Measurements from ENCODE around the gene MMP24.
"Not testable (repeated sequence)": the region's sequence is repeated elsewhere in the genome, so short reads cannot be mapped to it uniquely, and the experiment has no call there.

Gene MMP24

DNA sequence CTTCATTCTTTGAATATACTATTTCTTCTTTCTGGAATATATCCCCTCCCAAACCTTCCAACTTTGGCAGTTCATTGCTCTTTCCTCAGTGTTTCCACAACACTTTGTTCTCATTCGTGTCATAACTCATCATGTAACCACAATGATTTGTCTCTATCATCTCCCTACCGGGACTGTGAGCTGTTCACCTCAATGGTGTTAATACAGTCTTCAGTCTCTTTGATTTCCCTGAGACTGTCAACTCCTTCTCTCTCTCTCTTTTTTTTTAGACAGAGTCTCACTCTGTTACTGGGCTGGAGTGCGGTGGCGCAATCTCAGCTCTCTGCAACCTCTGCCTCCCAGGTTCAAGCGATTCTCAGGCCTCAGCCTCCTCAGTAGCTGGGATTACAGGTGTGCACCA is 2.5 kb upstream of the MMP24 start:
- no peak for DNase-seq

DNA sequence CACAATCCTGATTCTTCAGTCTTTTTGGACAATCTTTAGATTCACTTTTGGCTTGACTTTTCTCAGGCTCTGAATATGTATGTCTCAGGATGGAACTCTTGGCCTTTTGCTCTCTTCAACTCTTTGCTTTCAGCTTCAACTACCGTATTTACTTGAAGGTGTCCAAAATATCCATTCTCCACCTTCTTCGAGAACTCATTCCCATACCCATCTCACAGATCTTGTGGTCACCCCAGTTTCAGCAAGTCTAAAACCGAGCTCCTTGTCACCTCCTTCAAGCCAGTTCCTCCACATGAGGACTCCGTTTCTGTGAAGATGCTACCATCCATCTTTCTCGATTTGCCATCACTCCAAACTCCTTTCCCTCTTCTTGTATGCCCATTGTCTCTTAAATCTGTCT is 2.0 kb upstream of the MMP24 start:
- no peak for DNase-seq

DNA sequence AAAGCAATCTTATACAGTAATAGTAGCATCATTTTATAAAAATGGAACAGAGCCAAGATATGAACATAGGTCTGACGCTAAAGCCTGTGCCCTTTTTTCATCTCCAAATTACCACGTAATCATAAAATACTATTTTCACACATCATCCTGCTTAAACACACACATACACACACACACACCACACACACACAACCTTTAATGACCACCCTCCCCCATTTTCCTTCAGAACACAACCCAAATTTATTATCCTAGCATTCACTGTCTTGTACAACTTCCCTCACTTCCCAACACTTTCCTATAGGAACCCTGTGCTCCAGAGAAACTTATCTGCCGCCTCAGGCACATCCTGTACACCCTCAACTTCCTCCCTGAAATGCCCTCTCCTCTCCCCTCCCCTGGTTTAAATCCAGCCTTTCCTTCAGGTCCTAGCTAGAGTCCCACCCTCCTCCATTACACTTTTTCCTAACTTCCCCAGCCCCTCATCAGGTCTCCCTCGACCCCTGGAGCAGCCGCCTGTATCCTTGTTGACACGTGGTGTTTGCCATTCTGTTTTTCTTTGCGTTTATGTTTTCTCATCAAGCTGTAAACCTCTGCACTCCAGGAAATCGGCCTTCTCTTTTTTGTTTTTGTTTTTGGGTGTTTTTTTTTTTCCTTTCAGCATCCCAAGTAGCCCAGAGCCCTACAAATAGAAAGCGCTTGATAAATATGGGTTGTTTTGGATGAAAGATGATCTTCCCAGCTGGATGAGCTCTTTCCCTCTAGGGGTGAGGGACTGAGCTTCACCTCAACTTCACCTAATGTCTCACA is 968 bp upstream of the MMP24 start:
- DNase-seq = no peak

DNA sequence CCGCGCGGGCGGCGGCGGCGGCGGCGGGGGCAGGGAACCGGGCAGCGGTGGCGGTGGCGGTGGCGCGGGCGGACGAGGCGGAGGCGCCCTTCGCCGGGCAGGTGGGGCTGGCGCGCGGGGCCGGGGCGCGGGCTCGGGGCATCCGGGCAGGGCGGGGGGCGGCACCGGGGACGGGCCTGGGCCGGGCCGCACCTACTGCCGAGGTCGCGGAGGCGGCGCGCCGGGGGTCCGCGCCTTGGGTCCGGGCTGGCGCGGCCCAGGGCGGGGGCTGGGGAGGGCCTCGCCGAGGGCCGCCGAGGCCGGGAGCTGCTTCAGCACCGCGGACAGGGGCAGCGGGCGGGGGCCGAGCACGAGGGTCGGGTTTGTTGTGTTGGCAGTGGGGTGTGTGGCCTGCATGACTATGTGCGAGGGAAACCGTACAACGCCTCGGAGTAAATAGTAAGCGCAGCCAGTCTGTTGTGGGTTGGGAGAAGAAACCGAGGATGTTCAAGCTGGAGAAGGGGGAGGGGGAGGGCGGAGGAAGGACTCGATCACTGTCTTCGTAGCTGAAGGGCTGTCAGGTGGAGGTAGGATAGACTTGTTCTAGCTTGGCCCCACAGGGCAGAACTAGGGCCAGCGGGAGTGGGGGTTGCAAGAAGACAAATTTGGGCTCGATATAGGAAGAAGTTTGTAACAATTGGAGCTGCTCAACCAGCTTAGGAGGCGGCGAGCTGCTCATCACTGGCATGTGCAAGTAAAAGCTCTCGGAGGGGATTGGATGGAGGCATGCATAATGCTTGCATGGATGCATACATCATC is 593 bp downstream of the MMP24 start:
- peak; percentile 87 for DNase-seq

- DNase-seq = no peak
These were observed 6.1 kb downstream of the MMP24 start for GRCh38 chr20:35232575-35232974.

DNA sequence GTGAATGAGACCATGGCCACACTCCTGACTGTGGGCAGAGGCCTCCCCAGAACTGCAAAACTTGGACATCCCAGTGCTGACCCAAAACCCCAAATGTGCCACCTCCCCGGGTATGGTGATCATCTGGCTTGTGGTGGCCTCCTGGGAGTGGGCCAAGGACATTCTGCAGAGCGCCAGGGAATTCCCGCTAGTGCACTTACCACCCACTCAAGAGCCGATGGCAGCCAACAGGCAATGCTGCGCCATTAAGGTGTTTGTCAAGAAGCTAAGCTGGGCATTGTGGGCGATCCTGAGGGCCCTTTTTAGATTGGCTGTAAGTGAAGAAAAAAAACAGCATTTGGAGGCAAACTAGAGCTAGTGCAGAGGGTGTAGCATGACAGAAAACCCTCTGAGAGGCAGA is 9.4 kb downstream of the MMP24 start:
- no peak for DNase-seq

DNA sequence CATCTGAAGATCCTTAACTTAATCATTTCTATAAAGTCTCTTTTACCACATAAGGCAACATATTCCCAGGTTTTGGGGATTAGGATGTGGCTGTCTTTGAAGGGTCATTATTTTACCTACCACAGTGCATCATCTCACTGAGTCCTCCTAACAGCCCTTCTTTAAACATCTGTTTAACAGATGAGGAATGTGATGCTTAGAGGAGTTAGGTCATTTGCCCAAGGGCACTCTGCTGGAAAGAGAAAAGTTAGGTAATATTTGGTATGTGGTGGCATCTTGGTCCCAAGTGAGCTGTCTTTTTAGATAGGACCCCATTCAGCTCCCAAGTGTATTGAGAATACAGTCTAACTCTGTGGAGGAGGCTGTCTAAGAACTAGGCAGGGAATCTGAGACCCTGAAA is 11.0 kb downstream of the MMP24 start:
- no peak for DNase-seq

GRCh38 chr20:35238170-35238569 is 11.7 kb downstream of the MMP24 start:
- DNase-seq = no peak

DNA sequence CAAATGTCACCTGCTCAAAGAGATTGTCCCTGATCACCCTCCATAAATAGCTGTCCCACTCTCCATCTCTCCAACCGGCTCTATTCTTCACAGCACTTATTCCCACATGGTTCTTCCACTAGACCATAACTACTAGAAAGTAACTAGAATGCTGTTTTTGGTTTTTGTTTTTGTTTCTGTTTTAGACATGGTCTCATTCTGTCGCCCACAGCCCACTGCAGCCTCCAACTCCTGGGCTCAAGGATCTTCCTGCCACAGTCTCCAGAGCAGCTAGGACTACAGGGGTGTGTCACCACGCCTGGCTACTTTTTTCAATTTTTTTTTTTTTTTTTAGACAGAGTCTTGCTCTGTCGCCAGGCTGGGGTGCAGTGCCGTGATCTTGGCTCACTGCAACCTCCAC is 12.2 kb downstream of the MMP24 start:
- DNase-seq = no peak

DNA sequence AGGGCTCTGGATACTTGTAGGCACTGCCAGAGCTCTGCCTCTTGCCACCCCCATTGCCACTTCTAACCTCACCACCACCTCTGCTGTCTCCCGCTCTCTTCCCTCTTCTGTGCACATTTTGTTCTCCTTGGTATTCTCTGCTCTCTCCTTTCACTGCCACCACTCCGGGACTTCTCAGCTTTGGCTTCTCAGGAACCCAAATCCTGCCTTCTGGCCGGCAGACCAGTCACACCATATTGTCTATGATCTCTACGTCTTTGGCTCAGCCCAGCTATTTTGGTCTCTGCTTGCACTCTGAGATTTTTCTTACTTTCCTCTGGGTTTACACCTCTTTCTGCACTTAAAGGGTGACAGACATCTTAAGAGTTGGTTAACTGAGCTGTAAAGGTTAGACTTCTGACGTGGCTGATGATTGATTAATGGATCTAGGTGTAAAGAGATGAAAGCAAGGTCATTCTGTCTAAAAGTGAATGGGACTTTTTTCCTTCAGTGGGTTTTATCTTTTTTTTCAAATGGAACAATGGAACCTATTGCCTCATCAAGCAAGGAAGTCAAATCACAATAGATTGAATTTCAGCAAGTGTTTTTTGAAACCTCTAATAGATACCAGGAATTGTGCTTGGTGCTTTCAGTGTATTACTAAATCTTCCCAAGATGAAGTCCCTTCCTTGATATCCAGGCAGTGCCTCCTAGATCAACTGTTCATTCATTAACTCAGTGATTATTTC is 13.8 kb downstream of the MMP24 start:
- no peak for DNase-seq

- DNase-seq = no peak
These were observed 14.4 kb downstream of the MMP24 start for GRCh38 chr20:35240811-35241293.

GRCh38 chr20:35243317-35243716 is 16.8 kb downstream of the MMP24 start:
- no peak for DNase-seq

DNA sequence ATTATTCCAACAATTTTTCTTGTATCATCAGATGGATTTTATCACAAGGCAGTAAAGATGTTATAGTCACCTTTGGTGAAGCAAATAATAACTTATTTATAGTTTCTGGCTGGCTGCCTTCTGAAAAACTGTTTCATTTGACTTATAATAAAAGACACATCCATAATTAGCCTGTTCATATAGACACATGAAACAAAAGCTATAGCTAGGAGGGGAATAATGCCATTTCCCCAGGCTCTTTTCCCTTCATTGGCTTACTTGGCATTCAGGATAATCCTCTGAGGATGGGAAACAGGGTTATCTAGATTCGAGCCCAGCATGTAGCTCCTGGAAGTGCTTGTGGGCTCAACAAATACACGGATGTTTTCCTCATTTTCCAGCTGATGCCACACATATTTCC is 17.5 kb downstream of the MMP24 start:
- no peak for DNase-seq

DNA sequence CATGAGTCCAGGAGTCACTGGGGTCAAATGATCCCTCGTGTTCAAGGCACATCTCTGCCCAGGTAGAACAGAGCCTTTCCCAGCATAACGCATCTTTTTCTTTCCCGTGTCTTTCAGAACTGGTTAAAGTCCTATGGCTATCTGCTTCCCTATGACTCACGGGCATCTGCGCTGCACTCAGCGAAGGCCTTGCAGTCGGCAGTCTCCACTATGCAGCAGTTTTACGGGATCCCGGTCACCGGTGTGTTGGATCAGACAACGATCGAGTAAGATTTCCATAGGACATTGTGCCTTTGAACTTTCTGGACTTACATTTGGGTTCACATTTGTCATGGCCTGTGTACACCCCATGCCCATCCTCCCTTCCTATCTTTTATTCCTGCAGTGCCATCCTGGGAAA is 20.2 kb downstream of the MMP24 start:
- DNase-seq = peak; percentile 72

- no peak for DNase-seq
These were observed 22.4 kb downstream of the MMP24 start for GRCh38 chr20:35248641-35249475.

DNA sequence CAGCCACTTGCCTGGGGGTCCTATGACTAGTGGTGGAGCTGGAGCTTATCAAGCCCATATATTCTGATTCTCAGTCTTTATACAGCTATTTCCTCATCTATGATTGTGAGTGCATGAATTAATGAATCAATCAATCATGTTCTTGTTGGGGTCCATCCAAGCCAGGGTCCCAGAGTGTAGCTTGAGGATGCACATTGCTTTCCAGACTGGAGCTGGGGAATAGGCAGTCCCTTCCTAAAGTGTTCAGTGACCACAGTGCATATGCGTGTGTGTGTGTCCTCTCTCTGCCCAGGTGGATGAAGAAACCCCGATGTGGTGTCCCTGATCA is 25.1 kb downstream of the MMP24 start:
- no peak for DNase-seq

GRCh38 chr20:35252037-35252461 is 25.6 kb downstream of the MMP24 start:
- no peak for DNase-seq

DNA sequence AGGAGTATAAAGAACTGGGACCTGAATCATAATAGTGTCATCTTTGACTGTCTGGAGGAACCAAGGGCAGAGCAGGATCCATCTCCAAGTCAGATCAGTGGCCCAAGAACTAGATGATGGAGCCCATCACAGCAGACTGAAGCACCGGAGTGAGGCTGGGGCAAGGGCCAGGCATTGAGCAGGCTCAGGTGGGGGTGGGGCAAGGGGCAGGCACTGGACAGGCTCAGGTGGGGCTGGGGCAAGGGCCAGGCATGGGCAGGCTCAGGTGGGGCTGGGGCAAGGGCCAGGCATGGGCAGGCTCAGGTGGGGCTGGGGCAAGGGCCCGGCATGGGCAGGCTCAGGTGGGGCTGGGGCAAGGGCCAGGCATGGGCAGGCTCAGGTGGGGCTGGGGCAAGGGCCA is 26.1 kb downstream of the MMP24 start:
- not testable (repeated sequence) for DNase-seq

DNA sequence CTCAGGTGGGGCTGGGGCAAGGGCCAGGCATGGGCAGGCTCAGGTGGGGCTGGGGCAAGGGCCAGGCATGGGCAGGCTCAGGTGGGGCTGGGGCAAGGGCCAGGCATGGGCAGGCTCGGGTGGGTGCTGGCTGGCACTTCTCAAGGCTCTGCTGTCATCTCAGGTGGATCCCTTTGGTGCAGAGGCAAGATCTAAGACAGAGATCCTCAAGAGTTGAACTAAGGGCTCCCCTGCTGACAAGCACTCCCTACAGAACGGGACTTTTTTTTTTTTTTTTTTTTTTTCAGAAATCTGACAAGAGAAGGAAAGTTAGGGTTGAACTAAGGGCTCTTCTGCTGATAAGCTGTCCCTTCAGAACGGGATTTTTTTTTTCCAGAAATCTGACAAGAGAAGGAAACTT is 26.5 kb downstream of the MMP24 start:
- no peak for DNase-seq

GRCh38 chr20:35254448-35254999 is 28.0 kb downstream of the MMP24 start:
- no peak for DNase-seq

DNA sequence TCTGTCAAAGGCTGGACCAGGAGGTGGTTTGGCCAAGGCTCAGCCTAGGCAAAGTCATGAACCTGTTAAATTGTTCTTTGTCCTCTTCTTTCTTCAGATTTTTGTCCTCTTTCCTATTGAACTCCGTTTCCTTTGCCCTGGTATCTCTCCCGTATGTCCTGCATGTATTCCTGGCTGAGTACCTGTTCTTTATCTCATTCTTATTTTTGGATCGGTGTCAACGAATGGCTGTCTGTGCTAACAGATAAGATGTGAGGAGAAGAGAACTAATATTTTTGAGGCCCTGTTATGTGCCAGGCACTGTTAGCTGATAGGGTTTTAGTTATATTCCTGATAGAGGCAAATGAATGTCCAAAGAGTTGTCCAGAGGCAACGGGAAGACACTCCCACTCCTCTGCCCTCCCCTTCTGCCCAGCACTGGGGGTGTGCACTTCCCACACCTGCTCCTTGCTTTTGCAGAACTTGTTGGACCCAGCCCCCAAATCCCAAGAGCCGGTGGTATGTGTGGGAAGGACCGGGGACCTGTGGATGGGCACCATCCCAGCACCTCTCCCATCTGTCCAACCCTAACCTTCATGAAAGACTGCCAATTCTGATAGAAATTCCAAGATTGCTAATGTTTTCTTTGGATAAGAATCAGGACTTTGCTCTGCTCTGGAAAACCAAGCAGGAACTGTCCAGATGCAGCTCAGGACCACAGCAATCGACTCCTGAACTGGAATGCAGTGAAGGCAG is 30.9 kb downstream of the MMP24 start:
- DNase-seq = no peak

- peak; percentile 79 for DNase-seq
These were observed 33.9 kb downstream of the MMP24 start for GRCh38 chr20:35260426-35260825.
